Limb (tissue), 2 donors: ENCODE results near the gene ZNF181.

Experiments
- DNase-seq, 2 donors: peaks; one replicate each; pipeline ENCODE4 v3.0.0-alpha.2; 2016; ENCODE audit errors: extremely low spot score in 2 of 2

Gene ZNF181

GRCh38 chr19:34757441-34757840 is 23.4 kb downstream of the ZNF181 start:
- DNase-seq: no peak

GRCh38 chr19:34759218-34759917 is 25.3 kb downstream of the ZNF181 start:
- DNase-seq: no peak

- no peak for DNase-seq
Measured at GRCh38 chr19:34766386-34766785, 32.3 kb downstream of the ZNF181 start.

GRCh38 chr19:34767951-34768350 is 33.9 kb downstream of the ZNF181 start:
- DNase-seq: no peak

- DNase-seq: peak; percentile 92 to 94
Measured at GRCh38 chr19:34772697-34773554, 38.9 kb downstream of the ZNF181 start, which contains the start of gene ZNF599. Gene ZNF599, minus strand, starts transcription at chr19:34773215. Its CDS starts 374 bp downstream, at chr19:34772841.

GRCh38 chr19:34773555-34773864 is 39.5 kb downstream of the ZNF181 start:
- DNase-seq: no peak

GRCh38 chr19:34774857-34775256 is 40.8 kb downstream of the ZNF181 start:
- DNase-seq: no peak

- no peak for DNase-seq
Measured at GRCh38 chr19:34778342-34778741, 44.3 kb downstream of the ZNF181 start.

- DNase-seq: no peak
Measured at GRCh38 chr19:34779652-34780051, 45.6 kb downstream of the ZNF181 start.

- DNase-seq: no peak
Measured at GRCh38 chr19:34786236-34786635, 52.2 kb downstream of the ZNF181 start.

- DNase-seq: no peak
Measured at GRCh38 chr19:34787059-34787824, 53.2 kb downstream of the ZNF181 start.

- DNase-seq: no peak
Measured at GRCh38 chr19:34788074-34788473, 54.0 kb downstream of the ZNF181 start.

- DNase-seq: no peak
Measured at GRCh38 chr19:34793565-34793964, 59.5 kb downstream of the ZNF181 start.

- no peak for DNase-seq
Measured at GRCh38 chr19:34794066-34794960, 60.3 kb downstream of the ZNF181 start.
